ENCODE measurements around the gene CTDP1.

Gene CTDP1

DNA sequence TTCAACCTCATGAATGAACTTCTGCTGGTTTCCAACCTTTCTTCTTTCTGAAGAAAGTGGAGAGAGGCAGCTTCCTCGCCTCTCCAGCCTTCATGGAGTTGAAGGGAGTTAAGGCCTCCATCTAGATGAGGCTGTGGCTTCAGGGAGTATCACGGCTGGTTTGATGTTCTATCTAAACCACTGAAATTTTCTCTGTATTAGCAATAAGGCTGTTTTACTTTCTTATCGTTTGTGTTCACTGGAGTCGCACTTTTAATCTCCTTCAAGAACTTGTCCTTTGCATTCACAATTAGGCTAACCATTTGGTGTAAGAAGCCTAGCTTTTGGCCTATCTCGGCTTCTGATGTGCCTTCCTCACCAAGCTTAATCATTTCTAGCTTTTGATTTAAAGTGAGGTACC is 19.9 kb upstream of the CTDP1 start:
- no peaks in the 10 kb centered on the region for H3K27me3 ChIP-seq (ENCODE audit: insufficient read depth, low read length)
- peaks cover 3% of the 10 kb centered on the region for H3K9me3 ChIP-seq (ENCODE audit: low read length)
- H2AFZ ChIP-seq (ENCODE audit: low read depth, low read length), result no peak overlapping the region
- H3K4me1 ChIP-seq (ENCODE audit: insufficient read depth, low read length), result peaks cover 23% of the 10 kb centered on the region
- H3K36me3 ChIP-seq (ENCODE audit: insufficient read depth, low read length), result no peaks in the 10 kb centered on the region
- no peak overlapping the region for H3K4me3 ChIP-seq (ENCODE audit: low read length)

DNA sequence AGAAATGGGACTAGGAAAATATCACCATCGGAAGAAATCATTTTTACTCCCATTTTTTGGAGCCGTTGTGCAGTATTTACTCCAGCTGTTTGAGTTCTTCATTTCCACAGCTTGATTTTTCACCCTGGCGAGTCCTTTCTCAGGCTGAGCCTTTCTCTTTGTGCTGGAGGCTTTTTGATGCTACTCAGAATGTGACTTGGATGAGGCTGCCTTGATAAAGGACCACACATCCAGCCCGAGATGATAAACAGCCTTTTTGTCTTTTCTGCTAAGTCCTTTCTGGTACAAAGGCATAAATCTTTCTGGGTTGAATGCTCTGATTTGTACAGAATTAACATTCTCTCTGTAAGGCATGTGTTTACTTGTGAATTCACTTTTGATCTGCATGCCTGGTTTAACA is 17.6 kb upstream of the CTDP1 start:
- Histone ChIP-seq H2AFZ (ENCODE audit: low read depth, low read length) (peak overlapping the region; percentile 40), H3K27me3 (ENCODE audit: insufficient read depth, low read length) (no peaks in the 10 kb centered on the region), H3K4me1 (ENCODE audit: insufficient read depth, low read length) (peaks cover 21% of the 10 kb centered on the region), H3K36me3 (ENCODE audit: insufficient read depth, low read length) (no peaks in the 10 kb centered on the region), H3K9me3 (ENCODE audit: low read length) (no peaks in the 10 kb centered on the region), H3K4me3 (ENCODE audit: low read length) (no peak overlapping the region)

DNA sequence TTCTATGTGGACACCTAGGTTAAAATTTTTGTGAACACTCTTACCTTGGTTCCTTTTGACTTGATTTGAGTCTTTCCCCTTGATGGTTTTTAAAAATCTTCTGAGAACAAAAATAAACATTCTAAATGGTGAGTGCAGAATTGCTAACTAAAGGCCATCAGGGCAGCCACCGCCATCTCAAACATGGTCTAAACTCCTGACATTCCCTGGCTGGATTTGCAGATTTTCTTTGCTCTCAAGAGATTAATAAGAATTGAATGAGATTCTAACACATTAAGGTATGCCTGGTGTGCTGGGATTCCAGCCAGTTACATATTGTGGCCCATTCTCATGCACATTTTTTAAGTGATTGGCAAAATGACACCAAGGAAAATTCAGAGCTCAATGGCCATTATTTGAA is 17.2 kb upstream of the CTDP1 start:
- Histone ChIP-seq H3K4me3 (ENCODE audit: low read length) (no peak overlapping the region), H3K27me3 (ENCODE audit: insufficient read depth, low read length) (no peaks in the 10 kb centered on the region), H3K36me3 (ENCODE audit: insufficient read depth, low read length) (no peaks in the 10 kb centered on the region), H2AFZ (ENCODE audit: low read depth, low read length) (peak overlapping the region; percentile 40), H3K9me3 (ENCODE audit: low read length) (no peaks in the 10 kb centered on the region), H3K4me1 (ENCODE audit: insufficient read depth, low read length) (peaks cover 17% of the 10 kb centered on the region)

DNA sequence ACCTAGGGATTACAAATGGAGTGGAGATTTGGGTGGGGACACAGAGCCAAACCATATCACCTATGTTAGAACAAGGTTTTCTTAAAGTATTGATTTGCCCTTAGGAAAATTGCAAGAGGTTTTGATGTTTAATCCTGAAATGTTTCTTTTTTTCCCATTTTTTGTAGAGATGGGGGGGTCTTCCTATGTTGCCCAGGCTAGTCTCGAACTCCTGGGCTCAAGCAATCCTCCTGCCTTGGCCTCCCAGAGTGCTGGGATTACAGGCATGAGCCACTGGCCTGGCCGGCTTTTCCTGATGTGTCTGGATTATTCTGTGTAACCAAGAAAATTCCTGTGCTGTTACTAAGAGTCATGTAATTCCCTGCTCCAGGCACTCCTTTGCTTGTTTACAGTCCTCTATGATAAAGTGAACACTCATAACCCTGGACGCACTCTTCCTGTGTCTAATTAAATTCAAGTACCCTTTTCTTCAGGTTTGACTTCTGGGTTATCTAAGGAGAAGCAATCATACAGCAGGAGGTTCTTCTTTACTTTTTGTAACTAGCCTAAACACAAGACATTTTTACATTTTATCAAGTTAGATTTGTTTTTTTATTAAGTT is 15.0 kb upstream of the CTDP1 start:
- H3K4me3 ChIP-seq (ENCODE audit: low read length), result no peak overlapping the region
- H3K9me3 ChIP-seq (ENCODE audit: low read length), result no peaks in the 10 kb centered on the region
- H2AFZ ChIP-seq (ENCODE audit: low read depth, low read length), result no peak overlapping the region

DNA sequence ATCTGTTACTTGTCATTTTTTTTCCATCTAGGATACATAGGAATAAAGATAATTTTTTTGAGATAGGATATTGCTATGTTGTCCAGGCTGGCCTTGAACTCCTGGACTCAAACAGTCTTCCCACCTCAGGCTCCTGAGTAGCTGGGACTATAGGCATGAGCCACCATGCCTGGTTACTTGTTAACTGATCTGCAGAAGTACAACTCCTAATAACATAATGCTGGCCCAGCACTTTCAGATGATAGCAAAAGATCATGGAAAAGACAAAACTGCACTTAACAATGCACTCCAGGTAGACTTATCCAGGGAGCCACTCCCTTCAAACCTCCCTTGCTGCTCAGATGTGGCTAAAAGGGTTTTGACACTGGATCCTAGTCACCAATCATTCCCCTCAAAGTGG is 11.4 kb upstream of the CTDP1 start:
- no peaks in the 10 kb centered on the region for H3K27me3 ChIP-seq (ENCODE audit: insufficient read depth, low read length)
- no peaks in the 10 kb centered on the region for H3K4me1 ChIP-seq (ENCODE audit: insufficient read depth, low read length)
- no peak overlapping the region for H2AFZ ChIP-seq (ENCODE audit: low read depth, low read length)
- H3K4me3 ChIP-seq (ENCODE audit: low read length), result no peak overlapping the region
- no peaks in the 10 kb centered on the region for H3K9me3 ChIP-seq (ENCODE audit: low read length)
- H3K36me3 ChIP-seq (ENCODE audit: insufficient read depth, low read length), result no peaks in the 10 kb centered on the region

More for the DNA sequence above, 15.0 kb upstream of the CTDP1 start:
- peaks cover 14% of the 10 kb centered on the region for H3K4me1 ChIP-seq (ENCODE audit: insufficient read depth, low read length)
- H3K27me3 ChIP-seq (ENCODE audit: insufficient read depth, low read length), result no peaks in the 10 kb centered on the region
- H3K36me3 ChIP-seq (ENCODE audit: insufficient read depth, low read length), result no peaks in the 10 kb centered on the region

DNA sequence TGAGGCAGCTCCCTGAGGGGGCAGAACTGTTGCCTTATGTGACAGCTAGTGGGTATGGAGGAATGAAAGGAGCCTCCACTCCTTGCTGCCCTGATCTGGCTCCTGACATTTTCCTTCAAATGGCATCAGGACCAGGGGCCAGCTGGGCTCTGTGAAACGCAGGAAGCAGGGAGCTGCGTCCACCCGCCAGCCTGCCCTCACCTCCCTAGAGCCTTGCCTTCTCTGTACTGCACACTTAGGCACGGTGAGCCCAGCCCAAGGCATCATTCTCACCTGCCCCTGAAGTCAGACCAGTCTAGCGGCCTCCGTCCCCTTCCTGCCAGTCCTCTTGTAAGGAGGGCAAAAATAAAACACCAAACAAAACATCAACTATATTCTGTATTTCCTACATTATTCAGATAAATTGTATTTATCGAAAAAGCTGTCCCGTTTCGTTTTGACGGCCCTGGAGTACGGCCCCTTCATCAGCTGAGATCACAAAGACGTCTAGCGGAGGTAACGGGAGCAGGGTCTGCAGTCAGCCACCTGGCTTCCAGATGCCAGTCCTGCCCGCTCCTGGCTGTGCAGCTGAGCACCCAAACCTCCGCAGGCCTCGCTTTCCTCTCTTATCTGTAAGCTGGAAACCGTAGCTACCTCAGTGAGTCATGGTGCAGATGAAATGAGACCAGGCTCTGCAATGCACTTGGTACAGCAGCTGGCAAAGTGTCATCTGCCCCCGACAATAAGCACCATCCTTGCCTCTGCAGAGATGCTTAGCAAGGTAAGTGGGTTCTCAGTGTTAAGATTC is 6.9 kb upstream of the CTDP1 start:
- H3K4me1 ChIP-seq (ENCODE audit: insufficient read depth, low read length), result no peaks in the 10 kb centered on the region
- no peak overlapping the region for H2AFZ ChIP-seq (ENCODE audit: low read depth, low read length)
- no peak overlapping the region for H3K4me3 ChIP-seq (ENCODE audit: low read length)
- peaks cover 12% of the 10 kb centered on the region for H3K36me3 ChIP-seq (ENCODE audit: insufficient read depth, low read length)
- no peaks in the 10 kb centered on the region for H3K9me3 ChIP-seq (ENCODE audit: low read length)
- H3K27me3 ChIP-seq (ENCODE audit: insufficient read depth, low read length), result no peaks in the 10 kb centered on the region

DNA sequence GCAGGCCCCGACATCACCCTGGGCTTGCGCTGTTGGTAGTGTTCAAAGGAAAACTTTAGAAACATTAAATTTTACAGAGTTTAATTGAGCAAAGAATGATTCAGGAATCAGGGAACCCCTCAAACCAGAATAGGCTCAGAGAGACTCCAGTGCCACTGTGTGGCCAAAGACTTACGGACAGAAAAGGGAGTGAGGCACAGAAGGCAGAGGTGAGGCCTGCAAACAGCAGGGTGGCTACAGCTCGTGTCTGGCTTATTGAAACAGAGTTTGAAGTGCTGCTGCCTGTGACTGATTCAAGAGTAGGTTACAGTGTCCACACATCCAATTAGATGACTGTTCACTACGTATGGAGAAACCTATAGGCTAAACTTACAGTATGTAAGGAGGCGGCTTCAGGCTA is 2.4 kb upstream of the CTDP1 start:
- peaks cover 15% of the 10 kb centered on the region for H3K36me3 ChIP-seq (ENCODE audit: insufficient read depth, low read length)
- no peak overlapping the region for H3K4me3 ChIP-seq (ENCODE audit: low read length)
- peaks cover 25% of the 10 kb centered on the region for H3K4me1 ChIP-seq (ENCODE audit: insufficient read depth, low read length)
- H3K9me3 ChIP-seq (ENCODE audit: low read length), result no peaks in the 10 kb centered on the region
- H2AFZ ChIP-seq (ENCODE audit: low read depth, low read length), result no peak overlapping the region
- H3K27me3 ChIP-seq (ENCODE audit: insufficient read depth, low read length), result no peaks in the 10 kb centered on the region

DNA sequence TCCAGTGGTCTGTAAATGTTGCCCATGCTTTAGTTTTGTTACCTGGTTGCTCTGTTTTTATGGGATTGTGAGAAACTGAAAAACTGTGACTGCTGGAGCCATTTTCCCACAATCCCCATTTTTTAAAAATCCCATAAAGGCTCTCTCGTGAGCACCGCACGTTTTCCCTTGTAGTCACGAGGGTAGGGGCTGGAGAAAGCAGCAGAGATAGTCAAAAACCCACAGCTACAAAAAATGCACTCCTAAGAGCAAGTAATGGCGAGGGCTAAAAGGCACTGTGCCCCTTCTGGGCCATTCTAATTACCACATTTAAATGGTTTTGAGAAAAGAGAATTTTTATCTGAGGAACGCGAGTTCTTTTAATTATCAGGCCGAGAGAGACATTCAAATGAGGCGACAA is 1.8 kb upstream of the CTDP1 start:
- Histone ChIP-seq H3K9me3 (ENCODE audit: low read length) (no peaks in the 10 kb centered on the region), H3K36me3 (ENCODE audit: insufficient read depth, low read length) (peaks cover 17% of the 10 kb centered on the region), H3K27me3 (ENCODE audit: insufficient read depth, low read length) (no peaks in the 10 kb centered on the region), H3K4me1 (ENCODE audit: insufficient read depth, low read length) (peaks cover 25% of the 10 kb centered on the region), H3K4me3 (ENCODE audit: low read length) (peak overlapping the region; percentile 85), H2AFZ (ENCODE audit: low read depth, low read length) (no peak overlapping the region)

DNA sequence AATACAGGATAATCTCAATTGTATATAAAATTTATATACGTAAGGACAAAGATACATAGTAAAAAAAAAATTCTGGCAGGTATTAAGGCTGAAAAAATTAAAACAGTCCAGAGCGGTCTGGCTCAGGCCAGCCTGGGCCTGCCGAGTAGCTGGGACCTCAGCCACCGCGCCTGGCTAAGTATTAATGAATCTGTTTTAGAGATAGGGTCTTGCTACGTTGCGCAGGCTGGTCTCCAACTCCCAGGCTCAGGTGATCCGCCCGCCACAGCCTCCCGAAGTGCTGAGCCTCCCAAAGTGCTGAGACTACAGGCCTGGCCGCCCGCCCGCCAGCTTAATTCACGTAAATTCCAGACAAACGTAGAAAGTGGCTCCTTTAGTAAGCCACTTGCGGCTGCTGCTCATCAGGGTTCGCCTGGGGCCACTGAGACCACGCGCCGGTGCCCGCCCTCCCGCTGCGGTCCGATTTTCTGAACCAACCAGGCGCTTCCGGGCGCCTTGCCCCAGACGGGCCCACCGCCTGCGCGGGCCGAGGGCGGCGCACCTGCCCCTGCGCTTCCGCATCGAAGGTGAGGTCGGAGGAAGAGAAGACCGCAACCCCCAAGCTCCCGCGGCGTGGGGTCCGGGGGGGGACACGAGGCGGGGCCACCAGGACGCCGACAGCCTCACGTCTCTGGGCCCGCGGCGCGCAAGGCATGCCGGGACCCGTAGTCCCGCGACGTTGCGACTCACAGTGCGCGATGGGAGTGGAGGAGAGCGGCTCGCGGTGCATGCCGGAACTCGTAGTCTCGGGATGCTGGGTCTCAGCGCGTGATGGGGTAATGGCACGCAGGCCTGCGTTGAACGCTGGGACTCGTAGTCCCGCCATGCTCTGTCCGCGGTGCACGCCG is 695 bp upstream of the CTDP1 start:
- Histone ChIP-seq H3K9me3 (ENCODE audit: low read length) (no peaks in the 10 kb centered on the region), H3K27me3 (ENCODE audit: insufficient read depth, low read length) (no peaks in the 10 kb centered on the region), H3K4me1 (ENCODE audit: insufficient read depth, low read length) (peaks cover 25% of the 10 kb centered on the region), H2AFZ (ENCODE audit: low read depth, low read length) (peak overlapping the region; percentile 91), H3K4me3 (ENCODE audit: low read length) (peak overlapping the region; percentile 85), H3K36me3 (ENCODE audit: insufficient read depth, low read length) (peaks cover 17% of the 10 kb centered on the region)

DNA sequence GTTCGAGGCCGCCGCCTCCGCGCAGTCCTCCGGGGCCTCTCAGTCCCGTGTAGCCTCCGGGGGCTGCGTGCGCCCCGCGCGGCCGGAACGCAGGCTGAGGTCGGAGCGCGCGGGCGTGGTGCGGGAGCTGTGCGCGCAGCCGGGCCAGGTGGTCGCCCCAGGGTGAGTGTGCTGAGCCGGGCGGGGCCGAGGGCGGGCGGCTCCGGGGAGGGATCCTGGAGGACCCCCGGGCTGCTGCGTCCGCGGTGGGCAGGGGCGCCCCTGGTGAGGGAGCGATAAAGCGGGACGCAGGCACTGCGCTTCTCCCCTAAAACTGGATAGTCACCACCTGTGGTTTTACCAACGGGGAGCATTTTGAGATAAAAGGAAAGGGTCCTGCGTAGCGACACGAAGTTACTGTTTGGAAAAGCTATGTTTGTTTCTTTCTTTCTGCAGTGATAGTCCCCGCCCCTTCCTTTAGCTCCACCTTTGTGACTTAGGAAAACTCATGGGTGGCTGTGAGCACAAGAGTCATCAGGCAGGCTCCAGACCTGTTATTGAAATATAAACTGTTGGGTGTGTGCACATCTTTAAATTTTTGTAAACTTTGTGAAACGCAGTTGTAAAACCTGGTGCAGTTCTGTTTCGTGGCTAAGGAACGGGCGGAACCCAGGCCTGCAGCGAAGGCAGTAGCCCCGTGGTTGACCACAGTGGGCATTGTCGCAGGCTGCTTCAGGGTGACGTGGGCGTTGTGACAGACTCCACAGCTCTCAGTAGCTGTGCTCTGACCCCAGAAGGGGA is 687 bp downstream of the CTDP1 start:
- H3K4me3 ChIP-seq (ENCODE audit: low read length), result peak overlapping the region; percentile 85
- H3K27me3 ChIP-seq (ENCODE audit: insufficient read depth, low read length), result no peaks in the 10 kb centered on the region
- no peaks in the 10 kb centered on the region for H3K9me3 ChIP-seq (ENCODE audit: low read length)
- H2AFZ ChIP-seq (ENCODE audit: low read depth, low read length), result no peak overlapping the region
- peaks cover 25% of the 10 kb centered on the region for H3K4me1 ChIP-seq (ENCODE audit: insufficient read depth, low read length)
- H3K36me3 ChIP-seq (ENCODE audit: insufficient read depth, low read length), result peaks cover 17% of the 10 kb centered on the region

DNA sequence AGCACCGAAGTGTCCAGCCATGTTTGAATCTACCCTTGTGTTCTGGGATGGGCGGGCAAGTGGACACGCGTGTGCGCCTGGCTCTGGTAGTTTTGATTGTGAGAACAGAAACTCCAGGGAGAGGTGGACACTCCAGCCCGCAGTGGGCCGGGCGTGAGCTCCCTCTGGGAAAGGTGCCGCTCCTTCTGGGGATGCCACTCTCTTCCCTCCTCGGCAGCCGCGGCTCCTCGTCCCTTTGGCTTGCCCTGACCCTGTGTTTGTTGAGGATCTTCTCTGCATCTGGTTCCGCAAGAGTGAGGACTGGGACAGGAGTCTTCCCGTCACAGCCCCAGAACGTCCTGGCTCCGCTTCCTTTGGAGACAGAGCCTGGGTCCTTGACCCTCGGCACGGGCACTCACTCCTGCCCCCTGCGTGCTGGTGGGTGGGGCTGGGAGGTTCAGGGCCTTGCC is 1.3 kb downstream of the CTDP1 start:
- Histone ChIP-seq H3K36me3 (ENCODE audit: insufficient read depth, low read length) (peaks cover 17% of the 10 kb centered on the region), H3K9me3 (ENCODE audit: low read length) (no peaks in the 10 kb centered on the region), H2AFZ (ENCODE audit: low read depth, low read length) (no peak overlapping the region), H3K4me3 (ENCODE audit: low read length) (peak overlapping the region; percentile 85), H3K27me3 (ENCODE audit: insufficient read depth, low read length) (no peaks in the 10 kb centered on the region), H3K4me1 (ENCODE audit: insufficient read depth, low read length) (peaks cover 25% of the 10 kb centered on the region)

DNA sequence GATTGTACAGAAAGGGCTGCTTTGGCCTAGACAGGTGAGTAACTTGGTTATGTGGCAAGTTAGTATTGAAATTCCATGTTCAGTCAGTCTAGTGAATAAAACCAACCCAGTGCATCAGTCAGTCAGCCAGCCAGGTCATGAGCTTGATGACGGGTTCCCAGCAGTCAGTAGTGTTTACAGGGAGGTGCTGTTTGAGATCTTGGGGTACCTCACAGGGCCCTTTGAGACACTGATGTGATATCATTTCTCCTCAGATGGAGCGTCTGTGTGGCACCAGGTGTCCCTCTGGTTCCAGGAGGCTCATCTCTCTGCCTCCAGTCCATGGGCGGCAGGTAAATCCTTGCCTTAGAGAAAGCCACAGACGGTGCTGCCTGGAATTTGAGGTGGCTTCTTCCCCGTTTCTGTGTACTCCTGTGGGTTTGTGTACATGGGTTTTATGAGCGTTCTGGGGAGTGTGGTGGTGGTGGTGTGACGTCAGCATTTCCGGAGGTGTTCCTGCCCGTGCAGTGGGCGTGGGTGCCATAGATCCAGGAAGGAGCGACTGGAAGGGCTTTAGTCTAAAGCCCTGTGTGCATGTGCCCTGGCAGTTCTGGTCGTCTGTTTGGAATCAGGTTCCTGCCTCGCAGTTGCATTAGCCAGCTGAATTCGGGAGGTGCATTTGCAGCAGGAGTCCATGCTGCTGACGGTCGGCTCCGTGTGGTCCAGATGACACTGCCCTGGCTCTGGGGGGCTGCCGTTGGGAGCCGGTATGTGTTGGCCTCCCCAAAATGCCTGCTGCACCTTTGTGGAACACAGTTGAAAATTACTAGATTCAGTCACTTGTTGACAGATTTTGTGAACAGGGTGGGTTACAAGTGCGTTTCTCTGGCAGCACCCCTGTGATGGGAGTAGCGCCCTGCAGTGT is 2.1 kb downstream of the CTDP1 start:
- H3K27me3 ChIP-seq (ENCODE audit: insufficient read depth, low read length), result no peaks in the 10 kb centered on the region
- no peaks in the 10 kb centered on the region for H3K9me3 ChIP-seq (ENCODE audit: low read length)
- no peak overlapping the region for H2AFZ ChIP-seq (ENCODE audit: low read depth, low read length)
- peaks cover 25% of the 10 kb centered on the region for H3K4me1 ChIP-seq (ENCODE audit: insufficient read depth, low read length)
- peaks cover 13% of the 10 kb centered on the region for H3K36me3 ChIP-seq (ENCODE audit: insufficient read depth, low read length)
- H3K4me3 ChIP-seq (ENCODE audit: low read length), result peak overlapping the region; percentile 85
